Body of pancreas (tissue), 4 donors: ENCODE data around the gene TMSB4X.
A peak's percentile ranks its signal among the peaks of the same experiment; 100 is the strongest.

Experiments used
- CTCF ChIP-seq, 7 experiments: fragments of 450-650 bp in 4 of 7; fragments of 200-600 bp in 3 of 7; sonication (generic) in 3 of 7; IDR thresholded peaks; one replicate each; pipeline ENCODE4 v1.5.1; 2016 to 2019; ENCODE audit warnings: antibody characterized with exemption in 7 of 7
- POLR2A ChIP-seq, 3 donors: fragments of 450-650 bp; IDR thresholded peaks; one replicate each; pipeline ENCODE4 v1.6.1; 2016; ENCODE audit warnings: antibody characterized with exemption in 3 of 3, mild to moderate bottlenecking in 2 of 3

DNA sequence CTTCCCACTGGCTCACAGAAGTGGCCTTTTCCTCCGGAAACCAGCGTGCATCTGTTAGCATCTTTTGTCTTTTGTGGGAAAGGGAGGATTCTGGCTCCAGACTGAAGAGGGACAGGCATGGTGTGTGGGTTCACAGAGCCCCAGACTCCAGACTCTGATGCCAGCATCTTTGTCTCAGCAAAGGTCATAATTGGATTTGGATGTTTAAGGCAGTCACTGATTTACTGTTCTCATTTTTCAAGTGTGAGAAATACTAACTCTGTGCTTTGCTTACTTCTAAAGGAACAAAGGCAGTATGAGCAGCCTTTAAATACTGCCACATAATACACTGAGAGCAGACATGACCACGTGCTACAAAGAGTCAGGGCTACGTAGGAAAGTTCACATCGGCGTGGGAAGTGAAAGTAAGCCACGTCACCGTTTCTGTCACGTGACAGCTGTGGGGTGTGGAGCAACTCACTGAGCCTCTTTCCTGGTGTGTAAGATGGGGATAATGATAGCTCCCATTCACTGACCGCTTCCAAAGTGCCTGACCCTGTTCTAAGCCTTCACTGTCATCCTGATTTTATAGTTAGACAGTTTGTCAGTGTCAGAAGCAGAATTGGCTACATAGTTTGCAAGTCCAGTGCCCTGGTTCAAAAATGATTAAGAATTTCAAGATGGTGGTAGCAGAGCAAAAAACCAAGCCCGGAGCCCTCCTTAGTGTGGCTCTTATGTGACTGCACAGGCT is 24.8 kb upstream of the TMSB4X start:
- TF ChIP-seq POLR2A (IDR thresholded peaks at IDR 0.05) (peak in 2 of 3 donors; percentile 16 to 50), CTCF (IDR thresholded peaks at IDR 0.05) (no peak)
